H9 (cell line): ENCODE results near the gene PNO1. TPM values are rescaled to one million over a fixed set of nuclear protein-coding genes. Genes with fewer than 3 reads are reported as not detected.

Source experiments
- DNase-seq: peaks from one replicate; pipeline ENCODE4 v3.0.0-alpha.2; 2017
- H2AFZ ChIP-seq: one replicate; pipeline ENCODE4 v1.6.1; 2013; ENCODE audit warnings: mild to moderate bottlenecking, low read length, control low read depth, moderate library complexity
- H2AK5ac ChIP-seq: 2 replicates; pipeline ENCODE4 v1.6.1; 2013; ENCODE audit warnings: low read length, control low read depth, mixed read lengths; ENCODE audit not compliant: insufficient read length
- H2BK120ac ChIP-seq: one replicate; pipeline ENCODE4 v1.6.1; 2013; ENCODE audit warnings: low read depth, mild to moderate bottlenecking, low read length, control low read depth, inconsistent platforms; ENCODE audit not compliant: poor library complexity, severe bottlenecking
- H2BK12ac ChIP-seq: 2 replicates; pipeline ENCODE4 v1.6.1; 2013; ENCODE audit warnings: low read length, control low read depth, mixed read lengths, low read depth; ENCODE audit not compliant: insufficient read length
- H2BK15ac ChIP-seq: 2 replicates; pipeline ENCODE4 v1.6.1; 2013; ENCODE audit warnings: low read depth, low read length, control low read depth
- H2BK20ac ChIP-seq: one replicate; pipeline ENCODE4 v1.6.1; 2013; ENCODE audit warnings: low read depth, mild to moderate bottlenecking, low read length, control low read depth, inconsistent platforms; ENCODE audit not compliant: poor library complexity, severe bottlenecking
- H2BK5ac ChIP-seq: 2 replicates; pipeline ENCODE4 v1.6.1; 2013; ENCODE audit warnings: low read length, control low read depth, mixed read lengths; ENCODE audit not compliant: insufficient read length
- H3K14ac ChIP-seq: 2 replicates; pipeline ENCODE4 v1.6.1; 2013; ENCODE audit warnings: low read length, control low read depth; ENCODE audit not compliant: insufficient read depth
- H3K18ac ChIP-seq: 2 replicates; pipeline ENCODE4 v1.6.1; 2013; ENCODE audit warnings: low read depth, mild to moderate bottlenecking, mixed read lengths, low read length, control low read depth; ENCODE audit not compliant: insufficient read length
- H3K23ac ChIP-seq: 2 replicates; pipeline ENCODE4 v1.6.1; 2013; ENCODE audit warnings: low read length, control low read depth, mixed read lengths, low read depth; ENCODE audit not compliant: insufficient read length
- H3K23me2 ChIP-seq: 2 replicates; pipeline ENCODE4 v1.6.1; 2013; ENCODE audit warnings: low read depth, mild to moderate bottlenecking, mixed read lengths, low read length, control low read depth; ENCODE audit not compliant: insufficient read length, poor library complexity, severe bottlenecking
- H3K27ac ChIP-seq: 2 replicates; pipeline ENCODE4 v1.5.1; 2013; ENCODE audit warnings: low read length, control low read depth, mixed read lengths, low read depth; ENCODE audit not compliant: insufficient read length
- H3K27me3 ChIP-seq: 2 replicates; pipeline ENCODE4 v1.6.1; 2013; ENCODE audit warnings: low read length, control low read depth, inconsistent platforms; ENCODE audit not compliant: insufficient read depth
- H3K4ac ChIP-seq: 2 replicates; pipeline ENCODE4 v1.6.1; 2013; ENCODE audit warnings: low read depth, mild to moderate bottlenecking, control low read depth, inconsistent platforms, low read length, moderate library complexity
- H3K4me1 ChIP-seq: 2 replicates; pipeline ENCODE4 v1.6.1; 2013; ENCODE audit warnings: low read length, control low read depth, inconsistent platforms; ENCODE audit not compliant: insufficient read depth
- H3K4me2 ChIP-seq: 2 replicates; pipeline ENCODE4 v1.6.1; 2013; ENCODE audit warnings: low read length, control low read depth, mixed read lengths; ENCODE audit not compliant: insufficient read length, insufficient read depth
- H3K56ac ChIP-seq: 2 replicates; pipeline ENCODE4 v1.6.1; 2013; ENCODE audit warnings: low read depth, mild to moderate bottlenecking, mixed read lengths, low read length, control low read depth; ENCODE audit not compliant: insufficient read length
- H3K79me1 ChIP-seq: 2 replicates; pipeline ENCODE4 v1.6.1; 2013; ENCODE audit warnings: low read depth, mild to moderate bottlenecking, moderate library complexity, low read length, control low read depth, inconsistent platforms; ENCODE audit not compliant: insufficient read depth, poor library complexity, severe bottlenecking
- H3K79me2 ChIP-seq: 2 replicates; pipeline ENCODE4 v1.6.1; 2013; ENCODE audit warnings: low read length, control low read depth, inconsistent platforms; ENCODE audit not compliant: insufficient read depth
- H3K9ac ChIP-seq: 2 replicates; pipeline ENCODE4 v1.6.1; 2013; ENCODE audit warnings: low read length, control low read depth, mixed read lengths; ENCODE audit not compliant: insufficient read length; ENCODE audit errors: extremely low read depth
- H3K9me3 ChIP-seq: one replicate; pipeline ENCODE4 v1.6.1; 2013; ENCODE audit warnings: low read depth, low read length, inconsistent platforms; ENCODE audit not compliant: control insufficient read depth
- H3T11ph ChIP-seq: one replicate; pipeline ENCODE4 v1.6.1; 2013; ENCODE audit warnings: mild to moderate bottlenecking, low read length, control low read depth, inconsistent platforms
- H4K20me1 ChIP-seq: one replicate; pipeline ENCODE4 v1.6.1; 2013; ENCODE audit not compliant: control insufficient read depth, insufficient read length, insufficient read depth
- H4K5ac ChIP-seq: 2 replicates; pipeline ENCODE4 v1.6.1; 2013; ENCODE audit warnings: low read depth, mild to moderate bottlenecking, mixed read lengths, low read length, control low read depth; ENCODE audit not compliant: insufficient read length
- H4K8ac ChIP-seq: replicated peaks from 2 replicates; pipeline ENCODE4 v1.6.1; 2013; ENCODE audit warnings: low read length, control low read depth, mixed read lengths, low read depth; ENCODE audit not compliant: insufficient read length
- H4K91ac ChIP-seq: 2 replicates; pipeline ENCODE4 v1.6.1; 2013; ENCODE audit warnings: low read depth, mild to moderate bottlenecking, moderate library complexity, mixed read lengths, low read length, control low read depth; ENCODE audit not compliant: insufficient read length
- H3K27ac Mint-ChIP-seq, 3 experiments: 2 replicates in 2 of 3; 3 replicates in 1 of 3; pipeline ENCODE4 v1.8.0; 2020 to 2021; ENCODE audit warnings: mixed read lengths in 3 of 3, mild to moderate bottlenecking in 1 of 3, moderate library complexity in 1 of 3
- H3K27me3 Mint-ChIP-seq: 2 replicates; pipeline ENCODE4 v1.8.0; 2021; ENCODE audit warnings: low read depth, mild to moderate bottlenecking, moderate library complexity, mixed read lengths
- H3K36me3 Mint-ChIP-seq, 3 experiments: 2 replicates in 2 of 3; 3 replicates in 1 of 3; pipeline ENCODE4 v1.8.0; 2020 to 2021; ENCODE audit warnings: low read depth in 3 of 3, mixed read lengths in 3 of 3; ENCODE audit not compliant: insufficient read depth in 1 of 3
- H3K4me1 Mint-ChIP-seq, 2 experiments: 2 replicates each; pipeline ENCODE4 v1.8.0; 2020; ENCODE audit warnings: mixed read lengths in 2 of 2
- H3K4me3 Mint-ChIP-seq, 2 experiments: 2 replicates in 1 of 2; 3 replicates in 1 of 2; pipeline ENCODE4 v1.8.0; 2020 to 2021; ENCODE audit warnings: mild to moderate bottlenecking in 2 of 2, mixed read lengths in 2 of 2, moderate library complexity in 1 of 2
- H3K9me3 Mint-ChIP-seq, 2 experiments: 2 replicates in 1 of 2; 3 replicates in 1 of 2; pipeline ENCODE4 v1.8.0; 2020; ENCODE audit warnings: mild to moderate bottlenecking in 2 of 2, mixed read lengths in 2 of 2, moderate library complexity in 1 of 2
- WGBS: extraction: QIAGEN DNeasy Blood & Tissue Kit; methylation state at CpG from one replicate; pipeline ENCODE4 v1.1.7; 2013; ENCODE audit warnings: missing lambda C conversion rate, low lambda C conversion rate, mixed read lengths; ENCODE audit not compliant: insufficient read length; ENCODE audit errors: extremely low coverage; 5-methylcytosine and 5-hydroxymethylcytosine counted together
- total RNA-seq: library from RNA; stranded (reverse); gene quantifications from 2 replicates; pipeline ENCODE4 v1.2.1, GENCODE V29; 2021
- TF ChIP-seq, protein P1 (sequence below): fragments of 200-600 bp; sonication (generic); conservative IDR thresholded peaks from 3 replicates; pipeline ENCODE4 v1.8.0; 2021; ENCODE audit warnings: antibody characterized with exemption, mild to moderate bottlenecking

The PNO1 gene
- total RNA-seq, 1 experiment from 2014 or later: 46.5 TPM

DNA sequence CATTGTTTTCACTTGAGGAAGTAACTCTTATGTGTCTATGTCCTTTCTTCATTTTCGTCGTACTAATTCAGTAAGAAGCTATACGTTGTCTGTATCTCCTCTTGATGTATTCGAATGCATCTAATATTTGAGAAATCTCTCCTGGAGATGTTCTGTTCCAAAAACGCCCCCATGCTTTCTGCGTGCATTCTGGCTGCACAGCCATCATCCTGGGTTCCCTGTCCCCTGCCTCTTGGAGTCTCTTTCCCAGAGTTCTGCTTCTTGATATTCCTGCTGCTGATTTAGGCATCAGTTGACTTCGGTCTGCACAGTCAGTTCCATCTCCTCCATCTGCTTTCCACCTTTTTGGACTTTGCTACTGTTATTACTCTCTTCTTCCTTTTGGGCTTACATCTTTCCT lies 13.5 kb downstream of the PNO1 start:
- Histone ChIP-seq H2BK5ac (no peak overlapping the region), H2BK12ac (no peak overlapping the region), H4K20me1 (peaks cover 2% of the 10 kb centered on the region), H4K91ac (no peak overlapping the region), H3K56ac (no peak overlapping the region), H3K4ac (no peak overlapping the region), H3K23me2 (no peaks in the 10 kb centered on the region), H3K14ac (no peak overlapping the region), H3K79me2 (no peaks in the 10 kb centered on the region), H2BK20ac (no peak overlapping the region), H2AFZ (no peak overlapping the region), H3K18ac (no peak overlapping the region), H3K27ac (no peak overlapping the region), H3K27me3 (no peaks in the 10 kb centered on the region), H2BK15ac (no peak overlapping the region), H3T11ph (no peak overlapping the region), H2AK5ac (no peak overlapping the region), H3K9me3 (no peaks in the 10 kb centered on the region), H3K23ac (no peak overlapping the region), H4K8ac (no peak overlapping the region), H4K5ac (no peak overlapping the region), H3K4me2 (no peak overlapping the region), H2BK120ac (no peak overlapping the region), H3K4me1 (no peaks in the 10 kb centered on the region), H3K9ac (no peak overlapping the region), H3K79me1 (no peaks in the 10 kb centered on the region)
- Mint-ChIP-seq H3K27ac (no peak overlapping the region), H3K36me3 (peaks cover 16 to 56% (median 30%) of the 10 kb centered on the region in 3 experiments; a peak in 6 of 7 replicates), H3K4me1 (no peaks in the 10 kb centered on the region), H3K9me3 (no peaks in the 10 kb centered on the region), H3K27me3 (no peaks in the 10 kb centered on the region), H3K4me3 (no peak overlapping the region)
- no CpG with 5 or more reads among the region's 7 CpGs for WGBS
- no peak for DNase-seq
- TF ChIP-seq, protein P1, sequence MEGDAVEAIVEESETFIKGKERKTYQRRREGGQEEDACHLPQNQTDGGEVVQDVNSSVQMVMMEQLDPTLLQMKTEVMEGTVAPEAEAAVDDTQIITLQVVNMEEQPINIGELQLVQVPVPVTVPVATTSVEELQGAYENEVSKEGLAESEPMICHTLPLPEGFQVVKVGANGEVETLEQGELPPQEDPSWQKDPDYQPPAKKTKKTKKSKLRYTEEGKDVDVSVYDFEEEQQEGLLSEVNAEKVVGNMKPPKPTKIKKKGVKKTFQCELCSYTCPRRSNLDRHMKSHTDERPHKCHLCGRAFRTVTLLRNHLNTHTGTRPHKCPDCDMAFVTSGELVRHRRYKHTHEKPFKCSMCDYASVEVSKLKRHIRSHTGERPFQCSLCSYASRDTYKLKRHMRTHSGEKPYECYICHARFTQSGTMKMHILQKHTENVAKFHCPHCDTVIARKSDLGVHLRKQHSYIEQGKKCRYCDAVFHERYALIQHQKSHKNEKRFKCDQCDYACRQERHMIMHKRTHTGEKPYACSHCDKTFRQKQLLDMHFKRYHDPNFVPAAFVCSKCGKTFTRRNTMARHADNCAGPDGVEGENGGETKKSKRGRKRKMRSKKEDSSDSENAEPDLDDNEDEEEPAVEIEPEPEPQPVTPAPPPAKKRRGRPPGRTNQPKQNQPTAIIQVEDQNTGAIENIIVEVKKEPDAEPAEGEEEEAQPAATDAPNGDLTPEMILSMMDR: no peak
